Prostate gland (tissue), 2 donors: ENCODE data around the gene TECR. TPM values are rescaled to one million over a fixed set of nuclear protein-coding genes. Genes with fewer than 3 reads are reported as not detected.
"Not testable (repeated sequence)": the region's sequence is repeated elsewhere in the genome, so short reads cannot be mapped to it uniquely, and the experiment has no call there.

Source experiments
- DNase-seq: peaks from one replicate; pipeline ENCODE4 v3.0.0-alpha.2; 2019; ENCODE audit warnings: low spot score
- H3K27ac ChIP-seq, 2 donors: fragments of 200-600 bp; sonication (generic); 2 replicates each; pipeline ENCODE4 v1.5.1; 2017 to 2019
- H3K27me3 ChIP-seq: fragments of 200-600 bp; sonication (generic); replicated peaks from 2 replicates; pipeline ENCODE4 v1.5.1; 2019; ENCODE audit not compliant: insufficient read depth
- H3K36me3 ChIP-seq, 2 donors: fragments of 200-600 bp; sonication (generic); 1 replicate in 1 of 2; 2 replicates in 1 of 2; pipeline versions ENCODE4 v1.5.1 to v1.8.1; 2017 to 2019
- H3K4me1 ChIP-seq: fragments of 200-600 bp; sonication (generic); replicated peaks from 2 replicates; pipeline ENCODE4 v1.5.1; 2019
- H3K4me3 ChIP-seq, 2 donors: fragments of 200-600 bp; sonication (generic); 2 replicates each; pipeline ENCODE4 v1.5.1; 2017 to 2019
- H3K9me3 ChIP-seq: fragments of 200-600 bp; sonication (generic); 2 replicates; pipeline ENCODE4 v1.5.1; 2017
- POLR2A ChIP-seq: fragments of 450-650 bp; IDR thresholded peaks from one replicate; pipeline ENCODE4 v1.6.1; 2016; ENCODE audit warnings: antibody characterized with exemption, mild to moderate bottlenecking
- POLR2AphosphoS5 ChIP-seq: sonication (generic); formaldehyde crosslinking; IDR thresholded peaks from one replicate; pipeline ENCODE4 v1.6.1; 2017; ENCODE audit warnings: antibody characterized with exemption
- WGBS: methylation state at CpG from one replicate; pipeline ENCODE4 v1.1.5; 2018; 5-methylcytosine and 5-hydroxymethylcytosine counted together
- intact Hi-C: fragments of 100-400 bp; cut with DNase I; formaldehyde crosslinking; loops from one replicate; pipeline ENCODE4 v1.14.2; 2022
- total RNA-seq, 2 donors: library from RNA; depleted of rRNA; stranded (reverse); fragments of >200 nt; gene quantifications; one replicate each; pipeline ENCODE4 v1.1.0, GENCODE V29; 2016
- TF ChIP-seq, protein P1 (sequence below), 4 experiments: fragments of 200-600 bp in 2 of 4; fragments of 450-650 bp in 2 of 4; sonication (generic) in 2 of 4; IDR thresholded peaks; 1 replicate in 3 of 4; 2 replicates in 1 of 4; pipeline ENCODE4 v1.5.1; 2016 to 2019; ENCODE audit warnings: antibody characterized with exemption in 4 of 4, mild to moderate bottlenecking in 2 of 4, moderate library complexity in 2 of 4

Gene TECR
- total RNA-seq, 2 donors from 2014 or later = 137 to 154 TPM

DNA sequence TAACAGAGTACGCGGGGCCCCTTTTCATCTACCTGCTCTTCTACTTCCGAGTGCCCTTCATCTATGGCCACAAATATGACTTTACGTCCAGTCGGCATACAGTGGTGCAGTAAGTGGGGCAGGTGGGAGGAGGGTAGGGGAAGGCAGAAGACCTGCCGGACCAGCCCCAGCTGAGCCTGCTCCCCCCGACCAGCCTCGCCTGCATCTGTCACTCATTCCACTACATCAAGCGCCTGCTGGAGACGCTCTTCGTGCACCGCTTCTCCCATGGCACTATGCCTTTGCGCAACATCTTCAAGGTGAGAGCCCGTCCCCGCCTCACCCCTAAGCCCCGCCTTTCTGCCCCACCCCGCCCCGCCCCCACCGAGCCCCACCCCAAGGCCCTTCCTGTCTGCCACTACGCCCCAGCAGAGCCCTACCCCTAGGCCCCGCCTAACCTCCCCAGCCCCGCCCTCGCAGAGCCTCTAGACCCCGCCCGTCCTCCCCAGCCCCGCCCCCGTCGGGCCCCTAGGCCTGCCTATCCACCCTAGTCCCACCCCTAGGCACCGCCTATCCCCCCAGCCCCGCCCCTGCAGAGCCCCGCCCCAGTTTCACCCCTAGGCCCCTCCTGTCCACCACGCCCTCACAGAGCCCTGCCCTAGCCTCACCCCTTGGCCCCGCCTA is 34.7 kb downstream of the TECR start:
- no peak for DNase-seq
- intact Hi-C loops = no loop called here
- H3K27me3 ChIP-seq = no peaks in the 10 kb centered on the region
- H3K9me3 ChIP-seq = no peaks in the 10 kb centered on the region
- no peak overlapping the region for H3K27ac ChIP-seq
- TF ChIP-seq POLR2A (no peak), POLR2AphosphoS5 (no peak)
- TF ChIP-seq, protein P1, sequence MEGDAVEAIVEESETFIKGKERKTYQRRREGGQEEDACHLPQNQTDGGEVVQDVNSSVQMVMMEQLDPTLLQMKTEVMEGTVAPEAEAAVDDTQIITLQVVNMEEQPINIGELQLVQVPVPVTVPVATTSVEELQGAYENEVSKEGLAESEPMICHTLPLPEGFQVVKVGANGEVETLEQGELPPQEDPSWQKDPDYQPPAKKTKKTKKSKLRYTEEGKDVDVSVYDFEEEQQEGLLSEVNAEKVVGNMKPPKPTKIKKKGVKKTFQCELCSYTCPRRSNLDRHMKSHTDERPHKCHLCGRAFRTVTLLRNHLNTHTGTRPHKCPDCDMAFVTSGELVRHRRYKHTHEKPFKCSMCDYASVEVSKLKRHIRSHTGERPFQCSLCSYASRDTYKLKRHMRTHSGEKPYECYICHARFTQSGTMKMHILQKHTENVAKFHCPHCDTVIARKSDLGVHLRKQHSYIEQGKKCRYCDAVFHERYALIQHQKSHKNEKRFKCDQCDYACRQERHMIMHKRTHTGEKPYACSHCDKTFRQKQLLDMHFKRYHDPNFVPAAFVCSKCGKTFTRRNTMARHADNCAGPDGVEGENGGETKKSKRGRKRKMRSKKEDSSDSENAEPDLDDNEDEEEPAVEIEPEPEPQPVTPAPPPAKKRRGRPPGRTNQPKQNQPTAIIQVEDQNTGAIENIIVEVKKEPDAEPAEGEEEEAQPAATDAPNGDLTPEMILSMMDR (IDR thresholded peaks at IDR 0.05) = no peak
- H3K4me1 ChIP-seq = peaks cover 5% of the 10 kb centered on the region
- H3K4me3 ChIP-seq = no peak overlapping the region
- WGBS = 74% methylated on average over 33 of the region's 33 CpGs
- H3K36me3 ChIP-seq = no peaks in the 10 kb centered on the region

DNA sequence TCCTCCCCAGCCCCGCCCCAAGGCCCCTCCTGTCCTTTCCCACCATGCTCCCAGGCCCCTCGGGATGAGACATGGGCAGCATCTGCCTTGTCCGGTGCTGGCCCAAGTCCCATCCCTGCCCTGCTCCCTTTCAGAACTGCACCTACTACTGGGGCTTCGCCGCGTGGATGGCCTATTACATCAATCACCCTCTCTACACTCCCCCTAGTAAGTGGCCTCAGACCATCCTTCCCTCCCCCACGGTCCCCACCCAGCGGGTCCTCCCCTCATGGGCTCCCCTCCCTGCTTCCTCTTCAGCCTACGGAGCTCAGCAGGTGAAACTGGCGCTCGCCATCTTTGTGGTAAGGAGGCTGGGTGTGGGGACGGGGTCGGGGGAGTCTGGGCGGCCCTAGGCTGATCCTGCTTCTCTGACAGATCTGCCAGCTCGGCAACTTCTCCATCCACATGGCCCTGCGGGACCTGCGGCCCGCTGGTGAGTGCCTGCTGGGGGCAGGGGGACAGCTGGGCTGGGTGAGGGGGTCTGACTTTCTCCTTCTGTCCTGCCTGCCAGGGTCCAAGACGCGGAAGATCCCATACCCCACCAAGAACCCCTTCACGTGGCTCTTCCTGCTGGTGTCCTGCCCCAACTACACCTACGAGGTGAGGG is 35.4 kb downstream of the TECR start:
- H3K4me3 ChIP-seq, H3K36me3 ChIP-seq, H3K27ac ChIP-seq, intact Hi-C loops, H3K9me3 ChIP-seq, H3K4me1 ChIP-seq, H3K27me3 ChIP-seq, DNase-seq: not testable (repeated sequence)
- 78% methylated on average over 22 of the region's 22 CpGs for WGBS

DNA sequence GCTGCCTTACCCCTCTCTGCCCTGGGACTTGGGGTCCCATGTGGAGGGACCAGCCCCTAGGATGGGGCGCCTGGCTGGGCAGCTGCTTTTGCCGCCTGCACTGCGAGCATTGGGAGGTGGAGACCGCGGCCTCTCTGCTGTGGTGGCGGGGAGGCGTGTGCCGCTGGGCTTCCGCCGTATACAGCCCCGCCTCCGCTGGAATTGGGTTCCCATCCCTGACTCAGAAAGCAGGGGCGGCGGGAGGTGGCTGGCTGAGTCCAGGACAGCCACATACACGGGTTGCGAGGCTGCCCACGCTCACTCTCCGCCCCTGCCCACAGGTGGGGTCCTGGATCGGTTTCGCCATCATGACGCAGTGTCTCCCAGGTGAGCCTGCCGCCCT is 35.9 kb downstream of the TECR start:
- WGBS = 87% methylated on average over 22 of the region's 22 CpGs
- TF ChIP-seq POLR2A = no peak
- no peak for TF ChIP-seq POLR2AphosphoS5
- TF ChIP-seq, protein P1 (IDR thresholded peaks at IDR 0.05) = no peak

DNA sequence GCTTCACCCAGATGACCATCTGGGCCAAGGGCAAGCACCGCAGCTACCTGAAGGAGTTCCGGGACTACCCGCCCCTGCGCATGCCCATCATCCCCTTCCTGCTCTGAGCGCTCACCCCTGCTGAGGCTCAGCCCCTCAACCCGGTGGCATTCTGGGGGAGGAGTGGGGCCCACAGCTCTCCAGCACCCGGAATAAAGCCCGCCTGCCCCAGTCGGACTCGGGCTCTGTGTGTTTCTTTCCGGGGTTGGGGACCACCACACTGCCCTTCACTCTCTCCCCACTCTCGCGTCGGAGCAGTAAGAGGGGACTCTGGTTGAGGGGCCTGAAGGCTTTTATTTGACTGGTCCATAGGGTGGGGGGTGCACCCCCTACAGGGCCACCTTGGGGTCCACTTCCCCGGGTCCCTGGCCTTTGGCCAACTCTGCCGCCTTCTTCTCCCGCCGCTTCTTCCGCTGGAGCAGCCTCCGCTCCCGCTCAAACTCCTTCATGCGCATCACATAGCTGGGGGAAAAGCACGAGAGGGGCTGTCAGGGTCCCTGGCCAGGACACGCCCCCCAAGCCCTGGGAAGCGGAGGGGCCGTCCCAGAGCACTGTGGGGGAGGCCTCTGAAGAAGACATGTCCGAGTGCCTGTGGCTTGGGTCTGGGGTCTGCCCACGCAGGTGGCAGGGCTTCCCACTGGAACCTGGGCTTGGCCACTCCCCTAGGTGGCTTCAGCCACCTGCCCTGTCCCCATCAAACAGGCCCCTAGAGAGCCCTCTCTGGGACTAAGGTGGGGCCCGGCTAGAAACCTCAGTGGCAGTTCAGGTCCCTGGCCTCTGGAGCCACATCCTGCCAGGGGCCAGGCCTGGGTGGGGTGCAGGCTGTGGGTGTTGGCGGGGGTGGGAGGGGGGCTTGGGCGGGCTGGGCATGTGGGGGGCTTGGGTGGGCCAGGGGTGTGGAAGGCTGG is 36.6 kb downstream of the TECR start:
- TF ChIP-seq POLR2AphosphoS5 = no peak
- TF ChIP-seq POLR2A = no peak
- TF ChIP-seq, protein P1 (IDR thresholded peaks at IDR 0.05) = no peak
- H3K4me1 ChIP-seq = peaks cover 5% of the 10 kb centered on the region
- H3K4me3 ChIP-seq = no peak overlapping the region
- DNase-seq = no peak
- WGBS = 85% methylated on average over 29 of the region's 31 CpGs
- no peak overlapping the region for H3K27ac ChIP-seq
- H3K9me3 ChIP-seq = no peaks in the 10 kb centered on the region
- no peaks in the 10 kb centered on the region for H3K36me3 ChIP-seq
- no peaks in the 10 kb centered on the region for H3K27me3 ChIP-seq
- intact Hi-C loops = no loop called here

More for the DNA sequence above, 35.9 kb downstream of the TECR start:
- H3K9me3 ChIP-seq = no peaks in the 10 kb centered on the region
- DNase-seq = no peak
- H3K4me1 ChIP-seq = peaks cover 5% of the 10 kb centered on the region
- no peak overlapping the region for H3K27ac ChIP-seq
- no peaks in the 10 kb centered on the region for H3K36me3 ChIP-seq
- H3K27me3 ChIP-seq = no peaks in the 10 kb centered on the region
- no peak overlapping the region for H3K4me3 ChIP-seq
- intact Hi-C loops = no loop called here

DNA sequence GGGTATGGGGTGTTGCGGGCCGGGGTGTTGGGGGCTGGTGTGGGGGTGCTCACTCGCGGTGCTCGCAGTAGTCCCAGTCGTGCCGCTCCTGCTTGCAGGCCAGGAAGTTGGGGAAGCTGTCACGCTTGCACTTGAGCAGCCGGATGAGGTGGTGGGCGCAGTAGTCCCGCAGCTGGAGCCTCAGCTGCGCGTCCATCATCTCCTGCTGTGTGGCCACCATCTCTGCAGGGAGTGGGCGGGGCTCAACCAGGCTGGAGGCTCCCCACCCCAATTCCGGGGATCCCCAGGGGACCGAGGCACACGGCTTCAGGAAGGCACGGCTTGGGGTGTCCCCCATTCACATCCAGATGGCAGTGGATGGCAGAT is 37.3 kb downstream of the TECR start:
- H3K27me3 ChIP-seq = no peaks in the 10 kb centered on the region
- H3K4me3 ChIP-seq = no peak overlapping the region
- no peaks in the 10 kb centered on the region for H3K36me3 ChIP-seq
- intact Hi-C loops = no loop called here
- H3K4me1 ChIP-seq = peaks cover 5% of the 10 kb centered on the region
- WGBS = 86% methylated on average over 10 of the region's 18 CpGs
- no peak for DNase-seq
- H3K9me3 ChIP-seq = no peaks in the 10 kb centered on the region
- TF ChIP-seq POLR2A (no peak), POLR2AphosphoS5 (no peak)
- TF ChIP-seq, protein P1 (IDR thresholded peaks at IDR 0.05) = no peak
- H3K27ac ChIP-seq = no peak overlapping the region
